H9 (cell line): Measurements from ENCODE around the gene DAZAP1. TPM values are rescaled to one million over a fixed set of nuclear protein-coding genes. Genes with fewer than 3 reads are reported as not detected.

Experiments
- DNase-seq: peaks from one replicate; pipeline ENCODE4 v3.0.0-alpha.2; 2017
- H2AFZ ChIP-seq: one replicate; pipeline ENCODE4 v1.6.1; 2013; ENCODE audit warnings: mild to moderate bottlenecking, low read length, control low read depth, moderate library complexity
- H2AK5ac ChIP-seq: 2 replicates; pipeline ENCODE4 v1.6.1; 2013; ENCODE audit warnings: low read length, control low read depth, mixed read lengths; ENCODE audit not compliant: insufficient read length
- H2BK120ac ChIP-seq: one replicate; pipeline ENCODE4 v1.6.1; 2013; ENCODE audit warnings: low read depth, mild to moderate bottlenecking, low read length, control low read depth, inconsistent platforms; ENCODE audit not compliant: poor library complexity, severe bottlenecking
- H2BK12ac ChIP-seq: 2 replicates; pipeline ENCODE4 v1.6.1; 2013; ENCODE audit warnings: low read length, control low read depth, mixed read lengths, low read depth; ENCODE audit not compliant: insufficient read length
- H2BK15ac ChIP-seq: 2 replicates; pipeline ENCODE4 v1.6.1; 2013; ENCODE audit warnings: low read depth, low read length, control low read depth
- H2BK20ac ChIP-seq: one replicate; pipeline ENCODE4 v1.6.1; 2013; ENCODE audit warnings: low read depth, mild to moderate bottlenecking, low read length, control low read depth, inconsistent platforms; ENCODE audit not compliant: poor library complexity, severe bottlenecking
- H2BK5ac ChIP-seq: 2 replicates; pipeline ENCODE4 v1.6.1; 2013; ENCODE audit warnings: low read length, control low read depth, mixed read lengths; ENCODE audit not compliant: insufficient read length
- H3K14ac ChIP-seq: 2 replicates; pipeline ENCODE4 v1.6.1; 2013; ENCODE audit warnings: low read length, control low read depth; ENCODE audit not compliant: insufficient read depth
- H3K18ac ChIP-seq: 2 replicates; pipeline ENCODE4 v1.6.1; 2013; ENCODE audit warnings: low read depth, mild to moderate bottlenecking, mixed read lengths, low read length, control low read depth; ENCODE audit not compliant: insufficient read length
- H3K23ac ChIP-seq: 2 replicates; pipeline ENCODE4 v1.6.1; 2013; ENCODE audit warnings: low read length, control low read depth, mixed read lengths, low read depth; ENCODE audit not compliant: insufficient read length
- H3K23me2 ChIP-seq: 2 replicates; pipeline ENCODE4 v1.6.1; 2013; ENCODE audit warnings: low read depth, mild to moderate bottlenecking, mixed read lengths, low read length, control low read depth; ENCODE audit not compliant: insufficient read length, poor library complexity, severe bottlenecking
- H3K27ac ChIP-seq: 2 replicates; pipeline ENCODE4 v1.5.1; 2013; ENCODE audit warnings: low read length, control low read depth, mixed read lengths, low read depth; ENCODE audit not compliant: insufficient read length
- H3K27me3 ChIP-seq: 2 replicates; pipeline ENCODE4 v1.6.1; 2013; ENCODE audit warnings: low read length, control low read depth, inconsistent platforms; ENCODE audit not compliant: insufficient read depth
- H3K4ac ChIP-seq: 2 replicates; pipeline ENCODE4 v1.6.1; 2013; ENCODE audit warnings: low read depth, mild to moderate bottlenecking, control low read depth, inconsistent platforms, low read length, moderate library complexity
- H3K4me1 ChIP-seq: 2 replicates; pipeline ENCODE4 v1.6.1; 2013; ENCODE audit warnings: low read length, control low read depth, inconsistent platforms; ENCODE audit not compliant: insufficient read depth
- H3K4me2 ChIP-seq: 2 replicates; pipeline ENCODE4 v1.6.1; 2013; ENCODE audit warnings: low read length, control low read depth, mixed read lengths; ENCODE audit not compliant: insufficient read length, insufficient read depth
- H3K56ac ChIP-seq: 2 replicates; pipeline ENCODE4 v1.6.1; 2013; ENCODE audit warnings: low read depth, mild to moderate bottlenecking, mixed read lengths, low read length, control low read depth; ENCODE audit not compliant: insufficient read length
- H3K79me1 ChIP-seq: 2 replicates; pipeline ENCODE4 v1.6.1; 2013; ENCODE audit warnings: low read depth, mild to moderate bottlenecking, moderate library complexity, low read length, control low read depth, inconsistent platforms; ENCODE audit not compliant: insufficient read depth, poor library complexity, severe bottlenecking
- H3K79me2 ChIP-seq: 2 replicates; pipeline ENCODE4 v1.6.1; 2013; ENCODE audit warnings: low read length, control low read depth, inconsistent platforms; ENCODE audit not compliant: insufficient read depth
- H3K9ac ChIP-seq: 2 replicates; pipeline ENCODE4 v1.6.1; 2013; ENCODE audit warnings: low read length, control low read depth, mixed read lengths; ENCODE audit not compliant: insufficient read length; ENCODE audit errors: extremely low read depth
- H3K9me3 ChIP-seq: one replicate; pipeline ENCODE4 v1.6.1; 2013; ENCODE audit warnings: low read depth, low read length, inconsistent platforms; ENCODE audit not compliant: control insufficient read depth
- H3T11ph ChIP-seq: one replicate; pipeline ENCODE4 v1.6.1; 2013; ENCODE audit warnings: mild to moderate bottlenecking, low read length, control low read depth, inconsistent platforms
- H4K20me1 ChIP-seq: one replicate; pipeline ENCODE4 v1.6.1; 2013; ENCODE audit not compliant: control insufficient read depth, insufficient read length, insufficient read depth
- H4K5ac ChIP-seq: 2 replicates; pipeline ENCODE4 v1.6.1; 2013; ENCODE audit warnings: low read depth, mild to moderate bottlenecking, mixed read lengths, low read length, control low read depth; ENCODE audit not compliant: insufficient read length
- H4K8ac ChIP-seq: replicated peaks from 2 replicates; pipeline ENCODE4 v1.6.1; 2013; ENCODE audit warnings: low read length, control low read depth, mixed read lengths, low read depth; ENCODE audit not compliant: insufficient read length
- H4K91ac ChIP-seq: 2 replicates; pipeline ENCODE4 v1.6.1; 2013; ENCODE audit warnings: low read depth, mild to moderate bottlenecking, moderate library complexity, mixed read lengths, low read length, control low read depth; ENCODE audit not compliant: insufficient read length
- H3K27ac Mint-ChIP-seq, 3 experiments: 2 replicates in 2 of 3; 3 replicates in 1 of 3; pipeline ENCODE4 v1.8.0; 2020 to 2021; ENCODE audit warnings: mixed read lengths in 3 of 3, mild to moderate bottlenecking in 1 of 3, moderate library complexity in 1 of 3
- H3K27me3 Mint-ChIP-seq: 2 replicates; pipeline ENCODE4 v1.8.0; 2021; ENCODE audit warnings: low read depth, mild to moderate bottlenecking, moderate library complexity, mixed read lengths
- H3K36me3 Mint-ChIP-seq, 3 experiments: 2 replicates in 2 of 3; 3 replicates in 1 of 3; pipeline ENCODE4 v1.8.0; 2020 to 2021; ENCODE audit warnings: low read depth in 3 of 3, mixed read lengths in 3 of 3; ENCODE audit not compliant: insufficient read depth in 1 of 3
- H3K4me1 Mint-ChIP-seq, 2 experiments: 2 replicates each; pipeline ENCODE4 v1.8.0; 2020; ENCODE audit warnings: mixed read lengths in 2 of 2
- H3K4me3 Mint-ChIP-seq, 2 experiments: 2 replicates in 1 of 2; 3 replicates in 1 of 2; pipeline ENCODE4 v1.8.0; 2020 to 2021; ENCODE audit warnings: mild to moderate bottlenecking in 2 of 2, mixed read lengths in 2 of 2, moderate library complexity in 1 of 2
- H3K9me3 Mint-ChIP-seq, 2 experiments: 2 replicates in 1 of 2; 3 replicates in 1 of 2; pipeline ENCODE4 v1.8.0; 2020; ENCODE audit warnings: mild to moderate bottlenecking in 2 of 2, mixed read lengths in 2 of 2, moderate library complexity in 1 of 2
- CTCF ChIP-seq: fragments of 200-600 bp; sonication (generic); conservative IDR thresholded peaks from 3 replicates; pipeline ENCODE4 v1.8.0; 2021; ENCODE audit warnings: antibody characterized with exemption, mild to moderate bottlenecking
- WGBS: extraction: QIAGEN DNeasy Blood & Tissue Kit; methylation state at CpG from one replicate; pipeline ENCODE4 v1.1.7; 2013; ENCODE audit warnings: missing lambda C conversion rate, low lambda C conversion rate, mixed read lengths; ENCODE audit not compliant: insufficient read length; ENCODE audit errors: extremely low coverage; 5-methylcytosine and 5-hydroxymethylcytosine counted together
- total RNA-seq: library from RNA; stranded (reverse); gene quantifications from 2 replicates; pipeline ENCODE4 v1.2.1, GENCODE V29; 2021

The DAZAP1 gene
- total RNA-seq, 1 experiment from 2014 or later = 265 TPM

DNA sequence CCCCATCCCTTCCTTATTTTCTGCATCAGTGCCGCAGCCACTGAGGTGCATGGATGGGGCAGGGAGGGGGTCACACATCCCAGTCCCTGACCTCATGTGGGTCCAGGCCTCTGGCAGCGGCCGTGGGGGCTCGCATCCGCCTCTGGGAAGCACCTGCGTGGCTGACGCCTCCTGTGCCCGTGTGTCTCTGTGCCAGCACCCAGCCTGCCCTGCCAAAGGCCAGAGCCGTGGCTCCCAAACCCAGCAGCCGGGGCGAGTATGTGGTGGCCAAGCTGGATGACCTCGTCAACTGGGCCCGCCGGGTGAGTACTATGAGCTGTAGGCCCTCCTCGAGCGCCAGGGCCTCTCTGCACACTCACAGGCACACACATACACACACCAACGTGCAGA is 18.8 kb upstream of the DAZAP1 start:
- H3K27ac ChIP-seq = no peak overlapping the region
- H2AK5ac ChIP-seq = no peak overlapping the region
- no peak overlapping the region for H3K23ac ChIP-seq
- H3K27me3 ChIP-seq = no peaks in the 10 kb centered on the region
- H3K9ac ChIP-seq = no peak overlapping the region
- H3K36me3 Mint-ChIP-seq = peaks cover 17 to 40% (median 35%) of the 10 kb centered on the region in 3 experiments; a peak in 6 of 7 replicates
- TF ChIP-seq CTCF = no peak
- no peak overlapping the region for H2BK120ac ChIP-seq
- H3T11ph ChIP-seq = no peak overlapping the region
- H3K4me2 ChIP-seq = no peak overlapping the region
- DNase-seq = no peak
- H3K4ac ChIP-seq = no peak overlapping the region
- H3K27ac Mint-ChIP-seq = no peak overlapping the region
- H3K56ac ChIP-seq = no peak overlapping the region
- H2BK20ac ChIP-seq = no peak overlapping the region
- no peak overlapping the region for H2AFZ ChIP-seq
- peaks cover 6% of the 10 kb centered on the region for H3K79me1 ChIP-seq
- peak overlapping the region in 1 of 2 experiments; percentile 32; a peak in 1 of 5 replicates for H3K4me3 Mint-ChIP-seq
- no peak overlapping the region for H2BK15ac ChIP-seq
- H3K4me1 Mint-ChIP-seq = peaks cover 6 to 7% of the 10 kb centered on the region in 2 experiments; a peak in 3 of 4 replicates
- no peak overlapping the region for H2BK12ac ChIP-seq
- no peaks in the 10 kb centered on the region; the same call in 1 of the 2 replicates for H3K27me3 Mint-ChIP-seq
- peaks cover 0 to under 1% of the 10 kb centered on the region in 2 experiments; a peak in 1 of 5 replicates for H3K9me3 Mint-ChIP-seq
- peaks cover 3% of the 10 kb centered on the region; the same call in 1 of the 2 replicates for H3K79me2 ChIP-seq
- WGBS = no CpG with 5 or more reads among the region's 17 CpGs
- no peaks in the 10 kb centered on the region for H3K9me3 ChIP-seq
- no peak overlapping the region for H3K14ac ChIP-seq
- H4K20me1 ChIP-seq = no peaks in the 10 kb centered on the region
- H4K5ac ChIP-seq = no peak overlapping the region
- no peak overlapping the region for H2BK5ac ChIP-seq
- H3K18ac ChIP-seq = no peak overlapping the region
- no peaks in the 10 kb centered on the region for H3K4me1 ChIP-seq
- H4K91ac ChIP-seq = no peak overlapping the region
- no peak overlapping the region for H4K8ac ChIP-seq
- H3K23me2 ChIP-seq = peaks cover 6% of the 10 kb centered on the region
